GM21723 (cell line): ENCODE measurements around the gene PICK1.

Experiments
- ATAC-seq: cut with Tn5 transposase; IDR thresholded peaks from one replicate; pipeline ENCODE4 v1.9.1; 2021; ENCODE audit warnings: mild to moderate bottlenecking, moderate library complexity; ENCODE audit not compliant: unreplicated experiment

The PICK1 gene

GRCh38 chr22:38086001-38086845, 29.0 kb downstream of the PICK1 start:
- ATAC-seq, result no peak

- no peak for ATAC-seq
These were observed 29.7 kb downstream of the PICK1 start for GRCh38 chr22:38086942-38087341.

- no peak for ATAC-seq
These were observed 30.7 kb downstream of the PICK1 start for GRCh38 chr22:38087855-38088254.

- no peak for ATAC-seq
These were observed 31.6 kb downstream of the PICK1 start for GRCh38 chr22:38088629-38089473.

DNA sequence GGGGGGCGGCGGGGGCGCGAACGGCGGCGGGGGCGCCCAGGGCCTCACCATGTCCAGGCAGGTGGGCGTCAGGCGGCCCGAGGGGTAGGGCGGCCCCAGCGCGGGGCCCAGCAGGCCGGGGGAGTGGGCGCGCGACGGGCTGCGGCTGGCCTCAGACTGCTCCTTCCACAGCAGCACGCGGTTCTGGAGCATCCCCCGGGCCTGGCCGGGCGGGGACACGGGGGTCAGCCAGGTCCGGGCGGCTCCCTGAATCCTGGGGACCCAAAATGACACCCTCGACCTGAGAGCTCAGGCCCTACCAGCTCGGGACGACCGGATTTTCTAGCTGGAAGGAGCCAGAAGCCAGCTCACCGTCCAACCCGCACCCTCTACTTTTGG, 32.3 kb downstream of the PICK1 start:
- no peak for ATAC-seq

GRCh38 chr22:38097058-38097457, 39.9 kb downstream of the PICK1 start:
- no peak for ATAC-seq

DNA sequence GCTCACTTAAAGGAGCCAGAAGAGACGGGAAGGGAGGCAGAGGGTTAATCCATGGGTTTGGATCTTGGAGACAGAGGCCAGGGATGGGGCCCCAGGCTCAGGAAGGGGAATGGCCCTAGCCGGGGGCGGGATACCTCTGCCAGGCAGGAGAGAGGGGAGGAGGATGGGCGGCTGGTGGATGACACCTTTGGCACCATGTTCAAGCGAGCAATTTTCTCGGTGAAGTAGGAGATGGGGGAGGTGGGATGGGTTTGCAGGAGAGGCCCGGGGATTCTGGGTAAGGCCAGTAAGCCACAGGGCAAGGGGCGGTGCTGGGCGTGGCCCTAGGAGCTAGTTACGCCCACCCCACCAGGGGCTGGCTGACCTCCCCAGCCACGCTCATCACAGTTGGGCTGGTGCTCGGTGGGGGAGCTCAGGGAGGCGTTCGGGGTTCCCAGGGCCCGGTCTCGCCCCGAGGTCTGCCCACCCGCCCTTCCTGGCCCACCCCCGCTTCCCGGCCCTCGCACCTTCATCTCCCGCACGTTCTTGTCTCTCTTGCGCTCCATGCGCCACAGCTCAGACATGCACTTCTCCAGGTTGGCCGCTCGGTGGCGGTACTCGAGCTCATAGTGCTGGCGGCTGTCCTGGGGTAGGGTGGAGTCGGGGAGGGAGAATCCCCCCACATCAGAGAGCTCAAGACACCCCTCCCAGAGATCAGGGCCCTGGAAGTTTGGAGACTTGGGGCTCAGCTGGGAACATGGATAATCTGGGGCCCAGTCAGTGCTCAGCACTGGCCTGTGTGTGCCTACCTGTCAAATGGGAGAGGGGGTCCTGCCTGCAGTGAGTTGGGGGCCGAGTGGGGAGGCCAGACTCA, 40.6 kb downstream of the PICK1 start:
- ATAC-seq, result no peak

DNA sequence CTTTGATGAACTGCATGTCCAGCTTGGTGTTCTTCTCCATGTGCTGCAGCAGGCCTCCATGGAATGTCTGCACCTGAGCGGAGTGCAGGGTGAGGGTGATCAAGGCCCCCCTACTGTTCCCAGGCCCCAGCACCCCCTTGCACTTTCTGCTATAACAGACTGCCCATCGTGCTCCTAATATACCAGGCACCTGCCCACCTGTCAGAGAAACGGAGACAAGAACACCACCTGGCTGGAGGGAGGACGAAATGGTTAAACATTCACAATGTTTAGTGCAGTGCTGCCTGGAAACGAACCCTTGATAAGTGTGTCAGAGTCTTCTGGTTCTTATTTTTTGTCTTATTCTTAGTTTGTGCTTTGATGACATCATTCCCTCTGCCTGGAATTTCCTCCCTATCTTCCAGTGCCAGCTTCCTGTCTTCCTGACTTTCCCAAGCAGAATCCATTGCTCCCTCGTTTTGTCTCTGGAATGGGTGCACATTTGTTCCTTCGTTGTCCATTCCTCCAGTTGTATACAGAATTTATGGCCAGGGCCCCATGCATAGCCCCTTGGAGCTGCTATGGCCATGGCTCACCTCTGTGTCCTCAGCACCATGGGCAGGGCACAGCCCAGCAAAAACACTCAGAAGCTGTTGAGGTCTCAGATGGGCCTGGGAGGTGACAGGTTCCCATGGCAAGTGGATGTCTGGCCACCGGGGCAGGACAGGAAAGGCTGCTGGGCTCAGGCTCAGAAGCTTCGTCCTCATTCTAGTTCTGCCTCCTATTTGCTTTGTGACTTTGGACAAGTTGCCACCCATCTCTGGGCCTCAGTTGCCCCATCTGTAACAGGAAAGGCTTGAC, 41.4 kb downstream of the PICK1 start:
- no peak for ATAC-seq

DNA sequence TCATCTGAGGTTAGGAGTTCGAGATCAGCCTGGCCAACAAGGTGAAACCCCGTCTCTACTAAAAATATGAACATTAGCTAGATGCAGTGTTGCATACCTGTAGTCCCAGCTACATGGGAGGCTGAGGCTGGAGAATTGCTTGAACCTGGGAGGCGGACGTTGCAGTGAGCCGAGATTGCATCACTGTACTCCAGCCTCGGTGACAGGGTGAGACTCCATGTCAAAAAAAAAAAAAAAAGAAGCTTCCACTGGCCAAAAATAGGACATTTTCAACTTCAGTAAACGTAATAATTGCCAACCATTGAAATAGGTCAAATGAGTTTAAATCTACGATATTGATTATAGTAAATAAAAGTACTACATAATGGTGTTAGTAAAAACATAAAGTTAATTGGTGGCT, 46.4 kb downstream of the PICK1 start:
- ATAC-seq, result no peak

DNA sequence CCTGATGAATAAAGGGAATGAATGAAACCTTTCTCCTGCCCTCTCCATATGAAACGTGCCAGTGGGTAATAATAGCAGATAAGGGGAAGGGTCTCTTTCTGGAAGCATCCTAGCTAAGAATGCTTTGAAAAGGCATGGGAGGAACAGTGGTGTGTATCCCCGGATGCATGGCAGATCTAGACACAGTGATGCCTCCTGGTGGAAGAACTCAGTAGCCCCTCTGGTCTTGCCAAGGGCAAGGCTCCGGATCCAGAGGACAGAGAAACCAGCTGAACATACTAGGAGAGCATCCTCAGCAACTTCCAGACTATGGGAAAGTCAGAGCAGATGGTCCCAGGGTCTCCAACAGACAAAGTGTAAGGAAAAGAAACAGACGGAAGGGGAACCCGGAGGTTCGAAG, 46.9 kb downstream of the PICK1 start:
- ATAC-seq, result no peak

- ATAC-seq, result no peak
These were observed 49.8 kb downstream of the PICK1 start for GRCh38 chr22:38106814-38107578.

DNA sequence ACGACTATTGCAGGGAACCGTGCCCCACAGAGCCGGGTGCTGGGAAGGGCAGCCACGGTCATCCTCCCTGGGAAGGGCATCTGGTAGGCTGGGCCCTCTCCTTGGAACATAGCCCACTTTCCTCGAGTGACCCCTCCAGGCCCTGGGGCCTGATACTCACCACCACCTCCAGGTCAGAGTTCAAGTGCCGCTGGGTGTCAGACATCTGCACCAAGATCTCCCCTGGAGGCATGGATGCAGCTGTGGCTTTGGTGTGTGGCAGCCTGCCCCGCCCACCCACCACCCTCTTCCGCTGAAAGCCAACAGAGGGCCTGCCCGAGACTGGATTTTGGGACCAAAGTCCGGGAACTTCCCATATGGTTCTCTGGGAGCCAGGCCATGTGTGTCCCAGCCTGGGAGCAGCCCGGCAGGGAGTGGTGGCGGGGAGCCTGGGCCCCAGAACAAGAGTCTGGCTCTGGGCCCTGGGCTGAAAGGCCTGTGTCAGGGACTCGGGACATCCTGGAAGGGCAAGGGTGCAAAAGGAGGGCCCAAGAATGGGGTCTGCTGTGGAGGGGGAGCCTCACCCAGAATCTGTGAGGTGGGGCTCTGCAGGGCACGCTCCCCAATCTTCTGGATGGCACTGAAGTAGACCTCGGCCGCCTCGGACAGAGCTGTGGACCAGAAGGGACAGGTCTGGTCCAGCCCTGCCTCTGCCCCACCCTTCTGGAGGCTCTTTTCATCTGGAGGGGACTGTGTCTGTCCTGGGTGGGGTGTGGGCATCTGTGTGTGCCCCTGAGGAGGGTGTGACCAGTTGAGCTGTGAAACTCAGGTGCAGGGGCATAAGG, 50.7 kb downstream of the PICK1 start:
- no peak for ATAC-seq

DNA sequence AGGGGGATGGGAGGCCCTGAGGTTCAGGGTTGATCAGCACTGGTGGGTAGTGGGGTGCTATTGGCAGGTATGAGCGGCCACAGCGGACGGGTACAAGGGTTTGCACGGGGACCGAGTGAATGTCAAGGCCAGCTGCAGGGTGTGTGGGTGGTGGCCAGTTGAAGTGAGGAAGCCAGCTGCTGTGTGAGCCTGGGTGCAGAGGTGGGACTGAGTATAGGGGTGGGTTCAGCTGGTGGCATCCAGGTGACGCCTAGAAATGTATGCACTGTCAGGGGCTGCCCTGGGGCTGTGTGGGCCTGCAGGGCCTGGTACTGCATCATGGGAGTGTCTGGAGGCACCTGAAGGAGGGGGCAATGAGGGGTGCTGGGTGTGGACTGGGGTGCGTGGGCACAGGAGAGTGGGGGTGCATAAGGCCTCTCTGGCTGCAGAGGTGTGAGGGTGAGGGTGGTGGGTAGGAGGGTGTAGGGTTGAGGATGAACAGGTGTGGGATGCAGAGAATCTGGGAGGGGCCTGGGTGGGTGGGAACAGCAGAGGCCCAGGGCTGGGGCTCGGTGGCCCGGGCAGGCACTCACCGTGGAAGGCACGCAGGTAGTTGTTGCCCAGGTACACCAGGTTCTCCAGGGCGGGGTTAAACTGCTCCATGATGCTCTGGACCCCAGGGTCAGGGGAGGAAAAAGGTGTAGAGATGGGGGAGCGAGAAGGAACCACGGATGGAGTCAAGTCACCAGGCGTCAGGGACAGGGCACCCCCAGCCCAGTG, 51.5 kb downstream of the PICK1 start:
- no peak for ATAC-seq

DNA sequence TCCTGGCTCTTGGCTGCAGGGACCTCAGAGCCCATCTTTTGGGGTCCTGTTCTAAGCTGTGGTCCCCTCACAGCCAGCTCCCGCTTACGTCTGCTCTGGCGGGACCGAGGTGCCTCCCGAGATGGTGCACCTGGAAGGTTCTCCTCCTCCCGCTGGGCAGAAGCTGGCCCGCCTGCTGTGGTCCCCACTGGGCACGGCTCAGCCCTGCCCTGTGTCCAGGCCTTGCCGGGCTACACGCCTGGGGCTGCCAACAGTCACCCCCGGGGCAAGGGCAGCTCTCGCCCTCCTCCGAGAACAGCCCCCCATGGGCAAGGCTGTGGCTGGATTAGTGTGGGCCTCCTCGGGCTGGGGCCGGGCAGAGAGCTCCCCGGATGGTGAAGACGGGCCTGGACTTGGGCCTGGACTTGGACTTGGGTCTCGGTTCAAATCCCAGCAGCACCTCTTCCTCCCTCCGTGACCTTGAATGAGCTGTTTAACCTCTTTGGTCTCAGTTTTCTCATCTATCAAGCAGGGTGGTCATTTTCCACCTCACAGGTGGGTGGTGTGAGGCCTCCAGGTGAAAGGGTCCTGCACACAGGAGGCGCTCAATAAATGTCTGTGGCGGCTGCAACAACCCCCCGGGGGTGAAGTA, 52.3 kb downstream of the PICK1 start:
- ATAC-seq, result no peak

DNA sequence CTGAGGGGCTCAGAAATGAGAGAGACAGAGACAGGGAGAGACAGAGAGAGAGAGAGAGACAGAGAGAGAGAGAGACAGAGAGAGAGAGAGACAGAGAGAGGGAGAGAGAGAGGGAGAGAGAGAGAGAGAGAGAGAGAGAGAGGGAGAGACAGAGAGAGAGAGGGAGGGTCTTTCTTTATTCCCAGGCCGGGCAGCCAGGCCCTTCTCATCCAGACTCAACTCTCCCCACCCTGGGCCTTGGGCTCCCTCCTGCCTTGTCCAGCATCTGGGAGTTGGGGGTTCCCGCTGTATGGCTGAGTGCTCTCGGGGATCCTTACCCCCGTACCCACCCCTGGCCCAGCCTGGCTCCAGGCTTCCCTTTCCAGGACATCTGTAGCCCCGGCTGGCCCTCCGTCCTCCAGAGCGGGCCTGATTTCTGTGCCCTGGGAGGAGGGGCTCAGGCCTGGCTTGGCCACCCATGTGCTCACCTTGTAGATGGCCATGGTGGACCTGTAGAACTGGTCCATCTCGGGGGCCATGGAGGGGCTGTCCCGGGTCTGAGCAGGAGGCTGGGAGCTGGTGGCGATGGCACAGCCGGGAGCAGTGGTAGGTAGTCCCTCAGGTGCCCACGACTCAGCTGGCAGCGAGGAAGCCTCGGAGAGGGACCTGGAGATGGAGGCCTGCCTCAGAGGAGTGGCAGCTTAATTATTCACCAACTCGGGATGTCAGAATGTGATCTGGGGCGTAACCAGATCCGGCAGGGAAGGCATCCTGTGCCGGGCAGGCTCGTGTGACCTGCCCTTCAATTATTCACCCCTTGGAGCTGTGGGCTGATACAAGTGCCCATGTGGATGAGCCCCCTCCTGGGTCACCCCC, 53.0 kb downstream of the PICK1 start, which contains the start of gene BAIAP2L2:
Gene BAIAP2L2, minus strand, starts transcription at position 677 of the 855 bp plus-strand sequence. Its CDS starts 159 bp downstream, at position 518.
- ATAC-seq, result no peak
